SK-N-SH treated with all-trans-retinoic acid at 6 μM for 48 hours (cell line): ENCODE measurements around the gene SLC25A29.

ENCODE experiments used
- ATAC-seq: fragments of 200-7000 bp; cut with Tn5 transposase; 3 replicates; pipeline ENCODE4 v1.9.1; 2020; ENCODE audit warnings: mild to moderate bottlenecking, moderate library complexity
- ARNTL ChIP-seq: fragments of 450-650 bp; formaldehyde crosslinking; IDR thresholded peaks from 2 replicates; pipeline ENCODE4 v1.5.0; 2020; ENCODE audit warnings: low read depth, mild to moderate bottlenecking, moderate library complexity, borderline replicate concordance
- BACH2 ChIP-seq: fragments of 250-450 bp; sonication (Bioruptor Pico); IDR thresholded peaks from 2 replicates; pipeline ENCODE4 v1.9.0; 2021; ENCODE audit warnings: mild to moderate bottlenecking, borderline replicate concordance
- CREB5 ChIP-seq: fragments of 250-450 bp; sonication (Bioruptor Pico); IDR thresholded peaks from 2 replicates; pipeline ENCODE4 v1.5.1; 2020; ENCODE audit warnings: low read depth, mild to moderate bottlenecking, moderate library complexity
- CSDC2 ChIP-seq: fragments of 250-450 bp; sonication (Bioruptor Pico); IDR thresholded peaks from 2 replicates; pipeline ENCODE4 v1.5.0; 2020; ENCODE audit warnings: mild to moderate bottlenecking, moderate library complexity
- CSRNP3 ChIP-seq: fragments of 250-450 bp; sonication (Bioruptor Pico); IDR thresholded peaks from 2 replicates; pipeline ENCODE4 v1.5.1; 2021; ENCODE audit warnings: mild to moderate bottlenecking, moderate library complexity
- ESRRG ChIP-seq: fragments of 250-450 bp; sonication (Bioruptor Pico); IDR thresholded peaks from 2 replicates; pipeline ENCODE4 v1.6.1; 2021; ENCODE audit warnings: mild to moderate bottlenecking
- GLIS3 ChIP-seq: fragments of 250-450 bp; sonication (Bioruptor Pico); IDR thresholded peaks from 2 replicates; pipeline ENCODE4 v1.5.0; 2020; ENCODE audit warnings: mild to moderate bottlenecking, moderate library complexity
- ISL1 ChIP-seq: fragments of 250-450 bp; sonication (Bioruptor Pico); IDR thresholded peaks from 2 replicates; pipeline ENCODE4 v2.1.2; 2022; ENCODE audit warnings: mild to moderate bottlenecking, moderate library complexity
- OSR1 ChIP-seq: fragments of 250-450 bp; sonication (Bioruptor Pico); IDR thresholded peaks from 2 replicates; pipeline ENCODE4 v1.8.0; 2022; ENCODE audit warnings: moderate library complexity, mild to moderate bottlenecking, inconsistent platforms
- PATZ1 ChIP-seq: fragments of 250-450 bp; sonication (Bioruptor Pico); IDR thresholded peaks from 2 replicates; pipeline ENCODE4 v1.8.0; 2020; ENCODE audit warnings: mild to moderate bottlenecking, moderate library complexity, borderline replicate concordance
- POU6F1 ChIP-seq: fragments of 250-450 bp; sonication (Bioruptor Pico); IDR thresholded peaks from 2 replicates; pipeline ENCODE4 v1.8.0; 2021; ENCODE audit warnings: low read depth, mild to moderate bottlenecking, moderate library complexity, borderline replicate concordance
- PPARA ChIP-seq: fragments of 250-450 bp; sonication (Bioruptor Pico); IDR thresholded peaks from 2 replicates; pipeline ENCODE4 v1.5.0; 2020; ENCODE audit warnings: mild to moderate bottlenecking, borderline replicate concordance
- RARB ChIP-seq: fragments of 250-450 bp; sonication (Bioruptor Pico); IDR thresholded peaks from 2 replicates; pipeline ENCODE4 v1.8.0; 2021; ENCODE audit warnings: mild to moderate bottlenecking, moderate library complexity
- SNAI2 ChIP-seq: fragments of 250-450 bp; sonication (Bioruptor Pico); IDR thresholded peaks from 2 replicates; pipeline ENCODE4 v1.5.0; 2020; ENCODE audit warnings: mild to moderate bottlenecking, moderate library complexity
- TOX ChIP-seq: fragments of 250-450 bp; sonication (Bioruptor Pico); IDR thresholded peaks from 2 replicates; pipeline ENCODE4 v1.8.0; 2021; ENCODE audit warnings: mild to moderate bottlenecking, moderate library complexity, borderline replicate concordance
- TSHZ2 ChIP-seq: fragments of 250-450 bp; sonication (Bioruptor Pico); IDR thresholded peaks from 2 replicates; pipeline ENCODE4 v1.5.0; 2020; ENCODE audit warnings: mild to moderate bottlenecking, moderate library complexity
- ZC3H10 ChIP-seq: fragments of 250-450 bp; sonication (Bioruptor Pico); IDR thresholded peaks from 2 replicates; pipeline ENCODE4 v1.5.1; 2021; ENCODE audit warnings: mild to moderate bottlenecking, moderate library complexity
- ZFP3 ChIP-seq: fragments of 250-450 bp; sonication (Bioruptor Pico); IDR thresholded peaks from 2 replicates; pipeline ENCODE4 v1.5.0; 2020; ENCODE audit warnings: mild to moderate bottlenecking, moderate library complexity
- ZFP30 ChIP-seq: fragments of 450-650 bp; formaldehyde crosslinking; IDR thresholded peaks from 2 replicates; pipeline ENCODE4 v1.5.0; 2022; ENCODE audit warnings: mild to moderate bottlenecking, moderate library complexity
- ZNF565 ChIP-seq: fragments of 450-650 bp; formaldehyde crosslinking; conservative IDR thresholded peaks from 2 replicates; pipeline ENCODE4 v1.5.0; 2020; ENCODE audit warnings: low read depth, mild to moderate bottlenecking, moderate library complexity
- ZNF8 ChIP-seq: fragments of 450-650 bp; formaldehyde crosslinking; IDR thresholded peaks from 2 replicates; pipeline ENCODE4 v1.5.0; 2020; ENCODE audit warnings: mild to moderate bottlenecking, moderate library complexity

The SLC25A29 gene

GRCh38 chr14:100306101-100306997 lies at the start of gene SLC25A29:
SLC25A29 (minus strand) TSS chr14:100306444; CDS start chr14:100306232, 212 bp downstream.
- ATAC-seq, result peak; percentile 84

GRCh38 chr14:100350986-100351385 lies 44.7 kb upstream of the SLC25A29 start:
- TF ChIP-seq TOX, result no peak
- no peak for TF ChIP-seq SNAI2 (CRISPR knock-in tag)
- no peak for TF ChIP-seq ZNF565
- no peak for TF ChIP-seq POU6F1
- TF ChIP-seq ISL1, result no peak
- TF ChIP-seq CSRNP3 (CRISPR knock-in tag), result no peak
- no peak for TF ChIP-seq ZFP30 (CRISPR knock-in tag)
- TF ChIP-seq ZFP3 (CRISPR knock-in tag), result no peak
- TF ChIP-seq GLIS3, result no peak
- TF ChIP-seq CREB5 (CRISPR knock-in tag), result no peak
- no peak for TF ChIP-seq ARNTL (CRISPR knock-in tag)
- no peak for TF ChIP-seq ESRRG

More at GRCh38 chr14:100306101-100306997, at the start of gene SLC25A29:
- TF ChIP-seq ESRRG (no peak), PPARA (CRISPR knock-in tag) (no peak), SNAI2 (CRISPR knock-in tag) (no peak), ZNF8 (CRISPR knock-in tag) (no peak), PATZ1 (CRISPR knock-in tag) (no peak), ARNTL (CRISPR knock-in tag) (no peak), RARB (CRISPR knock-in tag) (no peak), BACH2 (CRISPR knock-in tag) (no peak), ZNF565 (no peak), GLIS3 (no peak), CSRNP3 (CRISPR knock-in tag) (no peak), ZFP30 (CRISPR knock-in tag) (no peak), ZC3H10 (CRISPR knock-in tag) (no peak), CSDC2 (no peak), TSHZ2 (CRISPR knock-in tag) (no peak), ISL1 (no peak), TOX (no peak), OSR1 (CRISPR knock-in tag) (no peak)

More at GRCh38 chr14:100350986-100351385, 44.7 kb upstream of the SLC25A29 start:
- ATAC-seq, result no peak
